ENCODE measurements around the gene CTIF. TPM values are rescaled to one million over a fixed set of nuclear protein-coding genes. Genes with fewer than 3 reads are reported as not detected.

The CTIF gene
- total RNA-seq, 4 donors from 2014 or later = 29.0 to 61.5 (median 37.7) TPM

- Histone ChIP-seq H3K27me3 (no peaks in the 10 kb centered on the region), H3K4me1 (peaks cover 9% of the 10 kb centered on the region), H3K27ac (no peak overlapping the region), H3K4me3 (no peak overlapping the region), H3K36me3 (no peaks in the 10 kb centered on the region), H3K9me3 (no peaks in the 10 kb centered on the region)
- 91% methylated on average over 5 of the region's 5 CpGs for WGBS
- DNase-seq (ENCODE audit: low spot score in 2 of 2) = no peak
- no peak for TF ChIP-seq EP300 (IDR thresholded peaks at IDR 0.05)
Observed at GRCh38 chr18:48874233-48874632, 335.4 kb downstream of the CTIF start.

GRCh38 chr18:48874701-48875162 is 335.9 kb downstream of the CTIF start:
- Histone ChIP-seq H3K4me1 (peaks cover 9% of the 10 kb centered on the region), H3K4me3 (no peak overlapping the region), H3K27ac (no peak overlapping the region), H3K36me3 (no peaks in the 10 kb centered on the region), H3K9me3 (no peaks in the 10 kb centered on the region), H3K27me3 (no peaks in the 10 kb centered on the region)
- 91% methylated on average over 14 of the region's 15 CpGs for WGBS
- DNase-seq (ENCODE audit: low spot score in 2 of 2) = no peak
- TF ChIP-seq CTCF (IDR thresholded peaks at IDR 0.05) (no peak), POLR2A (IDR thresholded peaks at IDR 0.05) (no peak), EP300 (IDR thresholded peaks at IDR 0.05) (no peak), POLR2AphosphoS5 (IDR thresholded peaks at IDR 0.05) (no peak)

GRCh38 chr18:48875314-48875941 is 336.6 kb downstream of the CTIF start:
- no peaks in the 10 kb centered on the region for H3K36me3 ChIP-seq
- DNase-seq (ENCODE audit: low spot score in 2 of 2) = no peak
- no peak overlapping the region for H3K4me3 ChIP-seq
- no peaks in the 10 kb centered on the region for H3K27me3 ChIP-seq
- H3K27ac ChIP-seq = no peak overlapping the region
- 98% methylated on average over 15 of the region's 18 CpGs for WGBS
- peaks cover 9% of the 10 kb centered on the region for H3K4me1 ChIP-seq
- no peak for TF ChIP-seq POLR2A (IDR thresholded peaks at IDR 0.05)
- no peak for TF ChIP-seq POLR2AphosphoS5 (IDR thresholded peaks at IDR 0.05)
- no peak for TF ChIP-seq CTCF (IDR thresholded peaks at IDR 0.05)
- no peak for TF ChIP-seq EP300 (IDR thresholded peaks at IDR 0.05)
- H3K9me3 ChIP-seq = no peaks in the 10 kb centered on the region

- no peak overlapping the region for H3K4me3 ChIP-seq
- H3K27ac ChIP-seq = no peak overlapping the region
- DNase-seq (ENCODE audit: low spot score in 2 of 2) = no peak
- TF ChIP-seq POLR2A (IDR thresholded peaks at IDR 0.05) = no peak
- TF ChIP-seq CTCF (IDR thresholded peaks at IDR 0.05) = no peak
- no peak for TF ChIP-seq POLR2AphosphoS5 (IDR thresholded peaks at IDR 0.05)
- no peaks in the 10 kb centered on the region for H3K27me3 ChIP-seq
- H3K36me3 ChIP-seq = no peaks in the 10 kb centered on the region
- peaks cover 9% of the 10 kb centered on the region for H3K4me1 ChIP-seq
- no peaks in the 10 kb centered on the region for H3K9me3 ChIP-seq
- WGBS = 83% methylated on average over 9 of the region's 15 CpGs
Observed at GRCh38 chr18:48875942-48876511, 337.2 kb downstream of the CTIF start.

- Histone ChIP-seq H3K27ac (no peak overlapping the region), H3K9me3 (no peaks in the 10 kb centered on the region), H3K27me3 (no peaks in the 10 kb centered on the region), H3K36me3 (no peaks in the 10 kb centered on the region), H3K4me3 (no peak overlapping the region), H3K4me1 (peaks cover 9% of the 10 kb centered on the region)
- DNase-seq (ENCODE audit: low spot score in 2 of 2) = no peak
- TF ChIP-seq CTCF (IDR thresholded peaks at IDR 0.05) = no peak
- TF ChIP-seq POLR2AphosphoS5 (IDR thresholded peaks at IDR 0.05) = no peak
- TF ChIP-seq POLR2A (IDR thresholded peaks at IDR 0.05) = no peak
- TF ChIP-seq EP300 (IDR thresholded peaks at IDR 0.05) = no peak
- 96% methylated on average over 6 of the region's 6 CpGs for WGBS
Observed at GRCh38 chr18:48876590-48876989, 337.8 kb downstream of the CTIF start.
